Right forelimb (tissue), 1 donor: ENCODE measurements around the gene TAF7L.
"Not testable (repeated sequence)": the region's sequence is repeated elsewhere in the genome, so short reads cannot be mapped to it uniquely, and the experiment has no call there.

ENCODE experiments used
- DNase-seq: peaks from one replicate; pipeline ENCODE4 v3.0.0-alpha.2; 2018

Gene TAF7L, protein sequence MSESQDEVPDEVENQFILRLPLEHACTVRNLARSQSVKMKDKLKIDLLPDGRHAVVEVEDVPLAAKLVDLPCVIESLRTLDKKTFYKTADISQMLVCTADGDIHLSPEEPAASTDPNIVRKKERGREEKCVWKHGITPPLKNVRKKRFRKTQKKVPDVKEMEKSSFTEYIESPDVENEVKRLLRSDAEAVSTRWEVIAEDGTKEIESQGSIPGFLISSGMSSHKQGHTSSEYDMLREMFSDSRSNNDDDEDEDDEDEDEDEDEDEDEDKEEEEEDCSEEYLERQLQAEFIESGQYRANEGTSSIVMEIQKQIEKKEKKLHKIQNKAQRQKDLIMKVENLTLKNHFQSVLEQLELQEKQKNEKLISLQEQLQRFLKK

DNA sequence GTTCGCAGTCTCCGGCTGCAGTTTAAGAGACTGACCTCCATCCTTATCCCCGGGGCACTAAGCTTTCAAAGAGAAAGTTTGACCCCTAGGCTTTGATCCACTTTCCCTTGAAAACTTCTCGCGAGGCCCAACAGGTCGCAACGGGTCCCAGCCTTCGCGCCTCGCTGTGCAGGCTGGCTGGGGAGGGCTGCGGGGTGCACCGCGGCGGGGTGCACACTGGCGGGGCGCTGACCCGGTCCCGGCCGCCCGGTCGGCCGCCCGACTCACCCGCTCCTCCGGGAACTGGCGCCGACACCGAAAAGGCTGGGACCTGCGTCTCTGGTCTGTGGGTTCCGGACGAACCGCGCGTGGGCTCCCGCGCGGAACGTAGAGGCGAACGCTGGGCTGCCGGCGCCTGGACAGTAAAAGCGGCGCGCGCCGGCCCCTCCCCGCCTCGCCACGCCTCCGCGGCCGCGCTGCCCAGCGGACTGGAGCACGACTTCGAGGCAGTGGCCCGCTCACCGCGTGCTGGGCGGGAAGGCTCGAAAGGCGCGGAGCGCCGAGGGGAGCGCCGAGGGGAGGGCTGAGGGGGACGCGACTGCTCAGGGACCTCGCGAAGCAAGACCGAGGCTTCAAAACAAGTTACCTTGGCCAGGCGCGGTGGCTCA, at the start of gene TAF7L:
Gene TAF7L (minus strand): TSS at position 378 of the 647 bp plus-strand sequence. CDS start 3,791 bp downstream, outside the sequence.
- DNase-seq: peak; percentile 45

GRCh38 chrX:101337776-101338271, 46.7 kb upstream of the TAF7L start:
- DNase-seq: no peak

GRCh38 chrX:101334310-101334709, 43.2 kb upstream of the TAF7L start:
- DNase-seq: not testable (repeated sequence)

GRCh38 chrX:101326600-101326999, 35.5 kb upstream of the TAF7L start:
- not testable (repeated sequence) for DNase-seq

DNA sequence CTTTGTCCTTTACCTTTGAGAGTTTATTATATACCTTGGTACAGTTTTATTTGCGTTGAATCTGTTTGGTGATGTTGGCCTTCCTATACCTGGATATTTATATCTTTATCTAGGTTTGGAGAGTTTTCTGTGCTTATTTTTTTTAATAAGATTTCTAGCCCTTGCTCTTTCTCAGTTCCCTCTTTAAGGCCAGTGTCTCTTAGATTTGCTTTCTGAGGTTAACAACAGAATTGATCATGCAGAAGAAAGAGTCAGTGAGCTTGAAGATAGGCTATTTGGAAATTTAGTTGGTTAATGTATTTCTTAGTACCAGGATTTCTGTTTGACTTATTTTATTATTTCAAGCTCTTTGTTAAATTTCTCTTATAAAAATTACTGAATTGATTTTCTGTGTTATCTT, 12.7 kb upstream of the TAF7L start:
- DNase-seq: no peak

GRCh38 chrX:101295603-101296002, 4.5 kb upstream of the TAF7L start:
- DNase-seq: not testable (repeated sequence)

GRCh38 chrX:101287402-101287801, 3.7 kb downstream of the TAF7L start:
- DNase-seq: no peak

DNA sequence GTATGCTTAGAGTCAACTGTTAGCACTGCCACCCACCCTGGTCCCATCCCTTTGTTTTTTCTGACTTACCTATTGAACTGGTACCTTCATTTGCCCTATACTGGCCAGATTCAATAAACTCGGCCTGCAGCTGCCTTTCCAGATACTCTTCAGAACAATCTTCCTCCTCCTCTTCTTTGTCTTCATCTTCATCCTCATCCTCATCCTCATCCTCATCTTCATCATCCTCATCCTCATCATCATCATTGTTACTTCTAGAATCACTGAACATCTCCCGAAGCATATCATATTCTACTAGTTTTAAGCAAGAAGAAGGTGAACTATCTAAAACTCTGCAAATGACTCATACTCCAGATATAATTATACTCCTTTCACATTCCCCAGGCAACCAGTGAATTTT, 14.9 kb downstream of the TAF7L start:
- DNase-seq: no peak

DNA sequence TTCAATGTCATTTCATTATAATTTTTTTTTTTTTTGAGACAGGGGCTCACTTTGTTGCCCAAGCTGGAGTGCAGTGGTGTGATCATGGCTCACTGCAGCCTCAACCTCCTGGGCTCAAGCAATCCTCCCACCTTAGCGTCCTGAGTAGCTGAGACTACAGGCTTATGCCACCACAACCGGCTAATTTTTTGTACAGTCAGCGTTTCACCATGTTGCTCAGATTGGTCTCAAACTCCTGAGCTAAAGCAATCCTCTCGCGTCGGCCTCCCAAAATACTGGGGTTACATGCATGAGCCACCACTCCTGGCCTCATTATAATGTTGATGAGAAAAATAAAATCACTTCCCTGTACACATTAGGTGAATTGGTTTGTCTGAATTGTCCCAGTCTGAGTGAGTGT, 16.9 kb downstream of the TAF7L start:
- DNase-seq: no peak

- DNase-seq: no peak
These were observed 25.2 kb downstream of the TAF7L start for GRCh38 chrX:101265869-101266428.

- no peak for DNase-seq
These were observed 27.4 kb downstream of the TAF7L start for GRCh38 chrX:101263766-101264165.

- no peak for DNase-seq
These were observed 28.5 kb downstream of the TAF7L start for GRCh38 chrX:101262590-101262989.

GRCh38 chrX:101260435-101260834, 30.7 kb downstream of the TAF7L start:
- no peak for DNase-seq

DNA sequence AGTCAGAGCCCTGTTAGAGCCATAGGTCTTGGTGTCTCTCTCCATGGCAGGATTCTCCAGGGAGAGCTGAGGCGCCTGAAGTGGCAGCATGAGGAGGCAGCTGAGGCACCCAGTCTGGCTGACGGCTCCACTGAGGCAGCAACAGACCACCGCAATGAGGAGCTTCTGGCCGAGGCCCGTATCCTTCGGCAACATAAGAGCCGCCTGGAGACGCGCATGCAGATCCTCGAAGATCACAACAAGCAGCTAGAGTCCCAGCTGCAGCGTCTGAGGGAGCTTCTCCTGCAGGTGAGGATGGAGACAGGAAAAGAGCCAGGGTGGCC, 32.9 kb downstream of the TAF7L start:
- no peak for DNase-seq

DNA sequence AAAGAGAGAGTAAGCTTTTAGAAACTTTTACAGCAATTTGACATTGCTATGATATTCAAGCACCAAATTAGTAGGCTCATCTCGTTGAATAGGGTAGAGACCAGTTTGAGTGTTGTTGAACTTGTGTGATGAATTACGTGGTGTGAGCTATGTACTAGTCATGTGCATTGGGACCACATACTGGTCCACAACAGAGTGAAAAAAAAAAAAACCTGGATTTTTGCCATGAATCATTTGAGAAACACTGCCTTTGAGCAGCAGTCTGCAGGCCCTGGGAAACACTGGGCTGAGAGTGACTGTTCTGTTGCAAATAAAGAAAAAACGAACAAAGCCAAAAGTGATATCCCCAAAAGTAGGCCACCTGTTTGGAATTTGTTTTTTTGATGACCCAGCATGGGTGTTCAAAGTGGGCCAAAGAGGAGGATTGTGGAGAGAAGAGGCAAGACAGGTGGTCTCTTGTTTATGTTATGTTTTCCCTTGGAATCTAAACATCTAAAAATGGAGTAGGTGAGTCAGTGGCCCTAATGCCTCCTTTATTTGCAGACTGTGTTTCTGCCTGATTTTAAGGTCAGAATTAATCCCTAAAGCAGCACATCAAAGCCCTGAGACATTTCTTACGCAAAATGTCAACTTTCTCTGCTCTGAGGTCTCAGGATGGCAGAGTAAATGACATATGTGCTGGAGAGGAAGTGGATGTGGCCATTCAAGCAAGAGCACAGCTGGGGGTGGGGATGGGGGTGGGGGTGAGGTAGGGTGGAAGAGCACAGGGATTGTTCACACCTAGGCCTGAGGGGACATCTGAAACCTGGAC, 33.5 kb downstream of the TAF7L start:
- DNase-seq: no peak

GRCh38 chrX:101252634-101253033, 38.5 kb downstream of the TAF7L start:
- no peak for DNase-seq

DNA sequence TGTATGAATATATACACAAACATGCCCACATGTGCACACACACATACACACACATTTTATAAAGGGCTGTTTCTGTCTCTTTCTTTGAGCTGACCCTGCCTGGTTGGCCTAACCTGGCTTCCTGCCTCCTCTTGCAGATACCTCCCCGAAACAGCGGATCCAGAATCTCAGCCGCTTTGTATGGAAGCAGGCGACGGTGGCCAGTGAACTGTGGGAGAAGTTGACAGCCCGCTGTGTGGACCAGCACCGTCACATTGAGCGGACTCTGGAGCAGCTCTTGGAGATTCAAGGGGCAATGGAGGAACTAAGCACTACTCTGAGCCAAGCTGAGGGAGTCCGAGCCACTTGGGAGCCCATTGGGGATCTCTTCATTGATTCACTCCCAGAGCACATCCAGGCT, 49.6 kb downstream of the TAF7L start:
- DNase-seq: no peak

GRCh38 chrX:101237041-101237440, 54.1 kb downstream of the TAF7L start:
- DNase-seq: no peak

GRCh38 chrX:101232316-101232715, 58.8 kb downstream of the TAF7L start:
- DNase-seq: no peak

DNA sequence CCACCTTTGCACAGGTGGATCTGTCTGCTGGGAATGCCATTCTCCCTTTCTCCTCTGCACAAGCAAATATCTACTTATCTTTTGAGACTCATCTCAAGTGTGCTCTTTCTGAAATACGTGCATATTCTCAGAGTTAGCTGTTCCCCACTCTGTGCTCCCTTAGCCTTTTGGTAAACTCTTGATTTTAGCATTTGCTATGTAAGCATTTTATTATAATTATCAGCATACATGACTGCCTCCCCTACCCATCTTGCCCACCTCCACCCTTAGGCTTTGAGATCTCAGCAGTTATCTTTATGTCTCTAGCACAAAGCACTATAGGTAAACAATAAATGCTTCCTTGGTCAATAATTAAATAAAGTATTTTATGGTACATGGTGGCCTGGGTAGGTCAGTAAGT, 60.1 kb downstream of the TAF7L start:
- no peak for DNase-seq

DNA sequence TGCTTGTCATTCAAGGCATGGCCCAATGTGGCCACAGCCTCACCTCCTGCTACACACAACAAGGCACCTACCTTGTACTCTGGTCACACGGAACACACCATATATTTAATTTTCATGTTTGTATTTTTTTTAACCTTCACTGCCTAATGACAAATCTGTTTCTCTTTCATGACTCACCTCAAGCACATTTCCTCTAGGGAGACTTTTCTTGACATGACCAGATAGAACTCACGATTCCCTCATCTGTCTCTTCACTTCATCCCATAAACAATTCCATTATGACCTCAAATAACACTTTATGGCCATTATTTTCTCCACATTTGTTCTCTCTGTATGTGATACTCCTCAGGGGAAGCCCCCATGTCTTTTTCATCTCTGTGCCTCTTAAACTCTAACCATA, 60.5 kb downstream of the TAF7L start:
- no peak for DNase-seq

DNA sequence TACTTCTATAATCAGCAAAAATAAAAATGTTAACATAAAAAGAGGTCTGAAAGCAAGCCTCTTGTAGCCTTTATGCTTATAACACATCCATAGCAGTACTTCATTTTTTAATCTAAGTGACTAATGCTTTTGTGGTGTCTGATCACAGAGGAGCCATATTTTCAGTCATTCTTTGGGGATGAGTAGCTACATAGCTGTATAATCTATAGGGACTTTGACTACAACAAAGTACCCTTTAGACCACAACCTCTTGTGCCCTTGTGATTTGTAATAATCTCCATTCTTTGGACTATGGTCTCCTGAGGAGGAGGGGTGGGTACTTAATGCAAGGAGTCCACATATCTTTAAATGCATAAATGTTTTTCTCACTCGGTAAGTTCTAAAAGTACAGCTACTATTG, 62.0 kb downstream of the TAF7L start:
- no peak for DNase-seq

DNA sequence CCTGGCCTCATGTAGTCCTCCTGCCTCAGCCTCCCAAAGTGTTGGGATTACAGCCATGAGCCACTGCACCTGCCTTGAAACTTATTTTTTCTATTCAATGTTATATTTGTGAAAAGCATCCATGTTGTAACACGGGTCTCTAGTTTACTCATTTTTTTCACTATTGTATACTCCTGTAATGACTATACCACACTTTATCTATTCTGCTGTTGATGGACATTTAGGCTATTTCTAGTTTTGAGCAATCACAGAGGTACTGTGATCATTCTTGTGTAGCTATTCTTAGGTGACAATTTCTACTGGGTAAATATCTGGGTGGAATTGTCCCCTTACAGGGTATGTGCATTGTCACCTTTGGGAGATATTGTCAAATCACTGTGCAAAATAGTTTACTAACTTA, 67.9 kb downstream of the TAF7L start:
- DNase-seq: no peak
